Epithelial cell of esophagus (primary cell): ENCODE measurements around the gene SIX5.

Source experiments
- DNase-seq: peaks from one replicate; pipeline ENCODE4 v3.0.0; 2010; ENCODE audit warnings: low read depth
- H3K4me3 ChIP-seq: 2 replicates; pipeline ENCODE4 v1.5.1; 2011; ENCODE audit warnings: mild to moderate bottlenecking, low read length, control low read depth
- TF ChIP-seq, protein P1 (sequence below): IDR thresholded peaks from 2 replicates; pipeline ENCODE4 v1.5.1; 2011; ENCODE audit warnings: low read depth, mild to moderate bottlenecking, low read length, control low read depth, inconsistent platforms; ENCODE audit not compliant: insufficient read depth; ENCODE audit errors: missing control alignments

Gene SIX5

GRCh38 chr19:45717131-45717982 lies 51.7 kb downstream of the SIX5 start:
- TF ChIP-seq, protein P1, sequence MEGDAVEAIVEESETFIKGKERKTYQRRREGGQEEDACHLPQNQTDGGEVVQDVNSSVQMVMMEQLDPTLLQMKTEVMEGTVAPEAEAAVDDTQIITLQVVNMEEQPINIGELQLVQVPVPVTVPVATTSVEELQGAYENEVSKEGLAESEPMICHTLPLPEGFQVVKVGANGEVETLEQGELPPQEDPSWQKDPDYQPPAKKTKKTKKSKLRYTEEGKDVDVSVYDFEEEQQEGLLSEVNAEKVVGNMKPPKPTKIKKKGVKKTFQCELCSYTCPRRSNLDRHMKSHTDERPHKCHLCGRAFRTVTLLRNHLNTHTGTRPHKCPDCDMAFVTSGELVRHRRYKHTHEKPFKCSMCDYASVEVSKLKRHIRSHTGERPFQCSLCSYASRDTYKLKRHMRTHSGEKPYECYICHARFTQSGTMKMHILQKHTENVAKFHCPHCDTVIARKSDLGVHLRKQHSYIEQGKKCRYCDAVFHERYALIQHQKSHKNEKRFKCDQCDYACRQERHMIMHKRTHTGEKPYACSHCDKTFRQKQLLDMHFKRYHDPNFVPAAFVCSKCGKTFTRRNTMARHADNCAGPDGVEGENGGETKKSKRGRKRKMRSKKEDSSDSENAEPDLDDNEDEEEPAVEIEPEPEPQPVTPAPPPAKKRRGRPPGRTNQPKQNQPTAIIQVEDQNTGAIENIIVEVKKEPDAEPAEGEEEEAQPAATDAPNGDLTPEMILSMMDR, result peak; percentile 21
- H3K4me3 ChIP-seq, result peak overlapping the region; percentile 94

GRCh38 chr19:45716359-45717130 lies 52.5 kb downstream of the SIX5 start:
- H3K4me3 ChIP-seq, result peak overlapping the region; percentile 94
- peak; percentile 51 for DNase-seq
- TF ChIP-seq, protein P1, result no peak

More at GRCh38 chr19:45717131-45717982, 51.7 kb downstream of the SIX5 start:
- peak; percentile 97 for DNase-seq

DNA sequence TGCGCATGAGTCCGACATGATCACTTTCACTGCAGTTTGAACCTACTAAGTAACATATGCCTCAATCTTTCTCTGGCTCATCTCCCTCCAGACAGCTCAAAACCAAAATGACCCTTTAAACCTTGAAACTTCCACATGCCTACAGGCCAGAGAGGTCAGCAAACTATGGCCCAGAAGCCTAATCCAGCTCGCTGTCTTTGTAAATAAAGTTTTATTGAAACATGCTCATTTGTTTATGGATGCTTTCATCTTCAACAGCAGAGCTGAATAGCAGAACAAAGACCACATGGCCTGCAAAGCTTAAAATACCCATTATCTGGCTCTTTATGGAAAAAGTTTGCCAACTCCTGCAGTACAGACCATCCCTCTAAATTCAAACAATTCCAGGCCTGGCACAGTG lies 53.9 kb downstream of the SIX5 start:
- DNase-seq, result no peak
- TF ChIP-seq, protein P1, result no peak
- no peak overlapping the region for H3K4me3 ChIP-seq
